Measurements from ENCODE around the gene KCTD5. TPM values are rescaled to one million over a fixed set of nuclear protein-coding genes. Genes with fewer than 3 reads are reported as not detected.

KCTD5 gene
- total RNA-seq, 4 donors from 2014 or later = 13.7 to 22.7 (median 21.2) TPM

DNA sequence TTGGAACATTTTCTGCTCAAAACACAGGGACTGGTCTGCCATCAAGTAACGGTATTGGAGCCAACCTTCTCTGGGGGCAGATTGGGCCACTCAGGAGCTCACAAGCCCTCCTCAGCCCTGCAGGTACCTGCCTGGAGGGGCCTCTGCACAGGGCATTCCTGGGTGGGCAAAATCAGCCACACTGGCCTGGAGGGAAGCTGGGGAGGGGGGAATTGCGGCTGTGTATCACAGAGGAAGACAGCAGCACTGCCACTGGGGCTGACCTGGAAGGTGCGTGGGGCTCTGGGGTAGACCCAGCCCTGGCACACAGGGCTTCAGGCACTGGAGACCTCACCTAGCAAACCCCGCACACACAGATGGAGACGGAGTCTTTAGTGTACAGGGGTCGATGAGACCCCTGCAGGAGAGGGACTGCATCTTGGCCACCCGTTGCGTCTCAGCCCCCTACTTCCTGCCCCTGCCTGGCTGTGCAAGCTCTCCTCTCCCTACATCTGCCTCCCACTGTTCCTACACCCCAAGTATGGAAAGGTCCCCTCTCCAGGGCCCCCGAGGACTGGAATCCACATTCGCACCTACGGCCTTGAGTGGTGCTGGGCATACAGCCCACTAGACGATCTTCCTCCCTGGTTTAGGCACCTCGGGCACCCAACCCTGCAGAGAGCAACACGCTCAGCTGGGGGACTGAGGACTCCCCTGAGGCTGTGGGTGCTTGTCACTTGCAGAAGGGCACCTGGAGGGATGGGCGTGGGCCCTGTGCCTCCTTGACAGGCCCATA is 63.0 kb downstream of the KCTD5 start:
- TF ChIP-seq CTCF (IDR thresholded peaks at IDR 0.05; ENCODE audit: low read depth) = no peak

DNA sequence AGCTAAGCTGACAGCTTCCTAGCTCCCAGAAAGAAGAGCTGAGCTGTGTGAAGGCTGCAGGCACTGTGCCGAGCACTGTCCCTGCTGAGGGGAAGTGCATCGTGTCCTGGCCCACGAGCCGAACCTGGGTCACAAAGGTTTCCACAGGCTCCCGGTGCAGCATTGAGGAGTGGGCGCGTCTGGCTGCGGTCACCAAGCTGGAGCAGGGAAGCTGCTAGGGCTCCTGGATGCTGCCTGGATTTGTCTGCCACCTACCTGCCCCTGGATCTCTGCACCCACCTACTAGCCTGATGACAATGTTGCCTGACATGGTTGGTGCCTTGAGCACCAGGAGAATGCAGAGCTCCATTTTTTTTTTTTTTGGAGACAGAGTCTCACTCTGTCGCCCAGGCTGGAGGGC is 63.6 kb downstream of the KCTD5 start:
- TF ChIP-seq CTCF (IDR thresholded peaks at IDR 0.05; ENCODE audit: low read depth) = no peak

GRCh38 chr16:2748757-2749455 is 66.6 kb downstream of the KCTD5 start:
- TF ChIP-seq CTCF (IDR thresholded peaks at IDR 0.05; ENCODE audit: low read depth) = no peak

DNA sequence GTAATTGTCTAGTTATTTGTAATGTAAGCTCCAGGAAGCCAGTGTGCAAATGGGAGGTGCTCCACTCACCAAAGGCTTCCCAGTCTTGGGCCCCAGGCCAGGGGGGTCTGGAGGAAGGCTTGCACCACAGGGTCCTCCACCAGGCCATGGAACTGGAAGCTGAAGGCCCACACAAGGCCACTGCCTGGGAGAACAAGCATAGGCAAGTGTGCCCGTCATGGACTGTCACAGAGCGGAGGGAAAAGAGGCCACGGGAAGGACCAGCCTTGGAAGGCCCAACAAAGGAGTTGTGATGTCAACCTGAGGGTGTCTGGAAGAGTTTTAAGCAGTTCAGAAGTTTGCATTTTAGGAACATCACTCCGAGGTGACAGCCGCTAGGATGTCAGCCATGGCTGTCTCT is 67.2 kb downstream of the KCTD5 start:
- TF ChIP-seq CTCF (IDR thresholded peaks at IDR 0.05; ENCODE audit: low read depth) = no peak

DNA sequence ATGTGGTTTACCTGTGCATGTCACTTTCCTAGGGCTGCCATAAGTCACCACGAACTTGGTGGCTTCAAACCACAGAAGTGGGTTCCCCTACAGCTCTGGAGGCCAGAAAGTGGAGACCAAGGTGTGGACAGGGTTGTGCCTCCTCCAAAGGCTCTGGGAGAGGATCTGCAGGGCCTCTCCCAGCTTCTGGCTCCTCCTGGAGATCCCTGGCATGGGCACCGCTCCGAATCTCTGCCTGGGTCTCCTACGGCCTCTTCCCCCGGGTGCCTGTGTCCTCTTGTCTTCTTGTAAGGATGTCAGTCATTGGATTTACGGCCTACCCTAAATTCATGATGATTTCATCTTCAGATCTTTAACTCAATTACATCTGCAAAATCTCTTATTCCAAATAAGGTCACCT is 67.6 kb downstream of the KCTD5 start:
- TF ChIP-seq CTCF (IDR thresholded peaks at IDR 0.05; ENCODE audit: low read depth) = no peak

DNA sequence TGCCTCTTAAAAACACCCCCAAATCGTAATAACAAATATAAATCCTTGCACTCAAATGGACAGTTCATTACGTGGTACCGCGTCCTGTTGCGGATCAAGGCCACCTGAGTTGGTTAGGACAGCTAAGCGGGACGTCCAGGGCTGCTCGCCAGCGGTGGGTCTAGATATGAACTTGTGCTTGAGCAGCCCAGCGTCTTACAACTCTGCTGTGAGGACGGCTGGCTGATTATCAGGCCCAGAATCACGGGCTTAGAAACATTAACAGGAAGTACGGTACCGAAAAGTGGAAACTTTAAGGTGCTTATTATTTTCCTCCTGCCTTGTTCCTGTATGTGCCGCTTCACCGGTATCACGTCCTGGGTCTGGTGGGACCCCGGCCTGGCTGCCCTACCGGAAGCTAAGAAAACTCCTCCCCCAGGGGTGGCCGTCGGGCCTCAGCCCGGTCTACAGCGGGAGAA is 69.3 kb downstream of the KCTD5 start:
- no peak for TF ChIP-seq CTCF (IDR thresholded peaks at IDR 0.05; ENCODE audit: low read depth)

- TF ChIP-seq CTCF (IDR thresholded peaks at IDR 0.05; ENCODE audit: low read depth) = no peak
Measured at GRCh38 chr16:2752035-2752849, 69.9 kb downstream of the KCTD5 start, which contains the start of gene SRRM2. Gene SRRM2, plus strand, starts transcription at chr16:2752638. Its CDS starts 3,727 bp downstream, at chr16:2756365.

All from subcutaneous adipose tissue (tissue), 4 donors.